SKM-1 treated with dmso at 0.1 percent for 144 hours (cell line): ENCODE measurements around the gene MAPK12.
A peak's percentile ranks its signal among the peaks of the same experiment; 100 is the strongest.

Experiments
- DNase-seq: peaks from one replicate; lab custom pipeline; 2025; ENCODE audit not compliant: unreplicated experiment; lab: John Stamatoyannopoulos, UW

The MAPK12 gene

GRCh38 chr22:50261615-50262459 is at the start of gene MAPK12:
Gene MAPK12 (minus strand): TSS chr22:50261683. CDS start chr22:50261509, 174 bp downstream.
- DNase-seq, result peak; percentile 38

- no peak for DNase-seq
Measured at GRCh38 chr22:50310949-50311444, 49.5 kb upstream of the MAPK12 start.

DNA sequence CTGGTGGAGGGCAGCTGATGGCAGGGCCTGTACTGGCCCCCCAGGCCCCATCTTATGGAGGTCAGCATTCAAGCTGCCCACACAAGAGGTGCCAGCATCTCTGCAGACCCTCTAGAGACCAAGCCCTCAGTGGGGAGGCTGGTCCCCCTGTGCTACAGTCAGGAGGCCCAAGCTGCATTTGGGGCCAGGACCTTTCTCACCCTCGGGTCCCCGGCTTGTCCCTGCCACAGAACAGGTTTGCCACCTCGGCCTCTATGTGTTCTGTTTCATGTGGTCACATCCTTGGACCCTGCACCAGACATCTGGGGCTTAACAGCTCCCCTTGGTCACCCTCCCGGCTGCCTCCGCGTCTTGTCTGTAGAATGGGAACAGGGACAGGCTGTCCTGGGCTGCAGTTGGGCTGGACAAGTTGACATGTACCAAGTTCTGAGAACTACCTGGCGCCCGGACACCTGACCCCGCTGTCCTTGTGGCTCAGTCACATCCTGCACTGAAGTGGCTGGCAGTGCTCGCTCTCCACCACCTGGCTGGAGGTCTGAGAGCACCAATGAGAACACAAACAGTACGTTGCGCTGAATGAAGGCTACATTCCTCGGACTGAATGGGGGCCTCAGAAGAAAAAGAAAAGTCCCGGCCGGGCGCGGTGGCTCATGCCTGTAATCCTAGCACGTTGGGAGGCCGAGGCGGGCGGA is 48.7 kb upstream of the MAPK12 start:
- DNase-seq, result no peak

DNA sequence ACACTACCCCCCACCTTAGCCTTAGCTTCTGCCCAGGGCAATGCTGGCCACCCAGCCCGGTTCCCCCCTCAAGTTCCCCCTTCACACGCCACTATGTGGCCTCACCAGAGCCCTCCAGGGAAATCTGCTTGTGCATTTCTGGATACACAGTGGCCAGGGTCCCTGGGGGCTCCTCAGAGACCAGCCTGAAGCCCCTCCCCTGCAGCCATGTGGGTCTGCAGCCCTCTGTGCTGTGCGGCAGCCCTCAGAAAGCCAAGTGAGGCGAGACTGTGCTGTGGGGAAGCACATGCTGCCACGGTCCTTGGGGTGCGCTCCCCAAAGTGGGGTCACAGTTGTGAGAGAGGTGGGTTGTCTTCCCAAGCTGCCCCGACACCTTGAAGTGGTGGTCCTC is 48.1 kb upstream of the MAPK12 start:
- DNase-seq, result no peak

- no peak for DNase-seq
Measured at GRCh38 chr22:50308986-50309600, 47.6 kb upstream of the MAPK12 start.

DNA sequence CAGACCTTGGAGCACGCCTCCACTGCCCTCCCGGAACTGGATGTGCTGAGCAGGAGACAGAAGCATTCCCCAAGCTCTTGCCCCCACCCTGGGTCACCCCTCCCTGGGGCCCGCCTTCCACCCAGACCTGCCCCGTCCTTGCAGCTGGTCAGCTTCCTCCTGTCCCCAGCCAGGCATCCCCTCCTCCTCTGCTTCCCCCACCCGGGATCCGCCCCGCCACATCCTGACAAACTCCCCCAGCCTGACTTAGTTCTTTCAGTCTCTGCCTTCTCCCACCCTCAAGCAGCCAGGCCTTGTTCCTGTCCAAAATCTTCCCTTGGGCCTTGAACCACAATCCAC is 47.1 kb upstream of the MAPK12 start:
- peak; percentile 81 for DNase-seq

GRCh38 chr22:50307890-50308596 is 46.6 kb upstream of the MAPK12 start:
- peak; percentile 16 for DNase-seq

GRCh38 chr22:50306753-50307749 is 45.6 kb upstream of the MAPK12 start, which contains the start of gene PLXNB2:
Gene PLXNB2 (minus strand): TSS chr22:50307646. CDS start chr22:50290584, 17,062 bp downstream.
- DNase-seq, result peak; percentile 71

- peak; percentile 54 for DNase-seq
Measured at GRCh38 chr22:50305923-50306566, 44.6 kb upstream of the MAPK12 start.

DNA sequence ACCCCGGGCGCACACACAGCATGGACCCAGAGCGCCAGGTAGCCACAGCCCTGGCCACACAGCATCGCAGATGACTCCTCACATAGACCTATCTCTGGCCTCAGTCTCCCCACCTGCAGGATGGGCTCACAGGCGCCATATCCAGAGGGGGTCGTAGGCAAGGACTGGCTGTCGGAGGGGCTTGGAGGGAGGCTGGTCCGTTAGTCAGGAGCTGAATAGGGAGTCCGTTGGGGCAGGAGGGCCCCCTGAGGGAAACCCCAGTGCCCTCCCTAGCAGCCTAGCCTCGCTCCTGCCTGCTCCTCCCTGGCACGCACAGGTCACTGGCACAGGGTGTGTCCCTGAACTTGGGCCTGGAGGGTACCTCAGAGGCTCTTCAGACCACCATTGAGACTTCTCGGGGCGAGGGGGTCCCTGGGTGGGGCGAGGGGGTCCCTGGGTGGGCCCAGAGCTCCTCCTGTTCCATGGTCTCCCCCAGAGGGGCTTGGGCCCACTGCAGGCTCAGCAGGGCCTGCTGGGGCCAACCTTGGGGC is 44.0 kb upstream of the MAPK12 start:
- DNase-seq, result no peak

- DNase-seq, result peak; percentile 79
Measured at GRCh38 chr22:50304528-50305392, 43.3 kb upstream of the MAPK12 start.

DNA sequence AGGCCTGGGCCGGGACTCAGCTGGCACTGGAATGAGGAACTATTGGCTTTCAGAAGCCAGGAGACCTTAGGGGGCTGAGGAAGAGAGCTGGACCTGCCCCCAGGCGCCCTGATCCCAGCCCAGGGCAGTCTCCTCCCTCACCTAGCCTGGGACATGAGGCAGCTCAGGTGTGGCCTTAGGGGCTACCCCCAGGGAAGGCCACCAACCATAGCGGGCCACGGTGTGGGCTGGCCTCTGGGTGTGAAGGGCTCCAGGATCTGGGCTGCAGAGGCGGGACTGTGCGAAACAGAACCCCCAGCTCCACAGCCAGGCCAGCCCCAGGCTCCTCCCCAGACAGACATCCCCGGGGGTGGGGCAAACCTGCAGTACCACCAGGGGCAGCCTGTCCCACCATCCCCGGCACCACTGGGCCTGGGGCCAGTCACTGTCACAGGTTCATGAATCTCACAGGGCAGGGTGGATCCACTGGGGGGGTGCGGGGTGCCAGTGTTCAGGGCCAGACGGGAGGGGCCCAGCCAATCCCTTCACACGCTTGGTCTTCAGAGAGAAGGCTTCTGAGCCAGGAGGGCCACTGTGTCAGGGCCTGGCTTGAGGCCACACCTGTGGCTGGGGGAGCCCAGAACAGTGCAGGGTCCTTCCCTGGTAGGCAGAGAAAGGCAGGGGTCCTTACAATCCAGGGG is 42.5 kb upstream of the MAPK12 start:
- DNase-seq, result peak; percentile 26

DNA sequence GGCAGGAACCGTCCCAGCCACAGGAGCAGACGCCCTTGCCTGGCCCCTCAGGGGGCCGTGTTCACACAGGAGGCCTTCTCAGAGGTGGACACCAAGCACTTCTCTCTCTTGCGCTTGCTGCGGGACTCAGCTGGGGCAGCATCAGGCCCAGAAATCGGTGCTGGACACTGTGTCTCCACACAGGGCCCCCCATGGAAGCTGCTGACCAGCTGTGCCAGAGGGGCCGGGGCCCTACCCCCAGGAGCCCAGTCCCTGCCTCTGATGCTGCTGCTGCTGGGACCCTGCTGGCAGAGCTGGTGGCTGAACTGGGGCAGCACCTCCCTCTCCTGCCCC is 42.0 kb upstream of the MAPK12 start:
- no peak for DNase-seq

- no peak for DNase-seq
Measured at GRCh38 chr22:50302564-50302963, 41.1 kb upstream of the MAPK12 start.

DNA sequence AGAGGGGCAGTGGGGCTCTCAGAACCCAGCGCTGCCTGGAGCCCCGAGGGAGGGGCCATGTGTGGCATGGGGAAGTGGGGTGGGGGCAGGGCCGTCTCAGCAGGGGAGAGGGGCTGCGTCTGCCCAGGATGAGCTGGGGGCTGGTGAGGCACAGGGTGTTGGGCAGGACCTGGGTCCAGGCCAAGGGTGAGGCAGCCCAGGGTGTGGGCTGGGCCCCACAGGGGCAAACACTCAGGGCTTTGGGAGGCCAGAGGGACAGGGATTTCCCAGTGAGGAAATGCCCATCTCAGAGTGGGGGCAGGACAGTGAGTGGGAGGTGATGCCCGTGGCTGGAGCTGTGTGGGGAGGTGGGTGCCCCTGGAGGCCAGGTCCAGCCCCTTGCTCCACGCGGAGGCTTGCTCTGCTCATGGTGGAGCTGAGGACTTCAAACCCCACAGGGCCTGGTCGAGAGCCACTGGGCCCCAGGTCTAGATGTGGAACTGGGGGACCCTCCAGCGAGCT is 40.6 kb upstream of the MAPK12 start:
- no peak for DNase-seq

DNA sequence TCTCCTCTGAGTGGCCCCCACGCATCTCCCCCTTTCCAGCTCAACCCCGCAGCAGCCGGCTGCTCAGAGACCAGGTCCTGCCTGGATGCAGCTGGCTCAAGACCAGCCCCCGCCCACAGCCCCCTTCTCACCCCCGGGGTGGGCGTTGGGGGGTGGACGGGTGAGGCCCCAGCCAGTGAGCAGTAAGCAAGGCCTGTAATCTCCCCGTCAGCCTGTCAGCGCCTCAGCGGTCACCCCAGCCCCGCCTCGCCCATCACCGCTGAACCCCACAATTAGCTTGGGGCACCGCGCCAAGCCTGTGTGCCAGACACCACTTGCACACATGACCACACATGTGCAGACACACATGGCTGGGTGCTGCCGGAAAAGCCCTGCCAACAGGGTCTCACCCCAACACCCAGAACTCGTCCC is 40.1 kb upstream of the MAPK12 start:
- DNase-seq, result no peak

DNA sequence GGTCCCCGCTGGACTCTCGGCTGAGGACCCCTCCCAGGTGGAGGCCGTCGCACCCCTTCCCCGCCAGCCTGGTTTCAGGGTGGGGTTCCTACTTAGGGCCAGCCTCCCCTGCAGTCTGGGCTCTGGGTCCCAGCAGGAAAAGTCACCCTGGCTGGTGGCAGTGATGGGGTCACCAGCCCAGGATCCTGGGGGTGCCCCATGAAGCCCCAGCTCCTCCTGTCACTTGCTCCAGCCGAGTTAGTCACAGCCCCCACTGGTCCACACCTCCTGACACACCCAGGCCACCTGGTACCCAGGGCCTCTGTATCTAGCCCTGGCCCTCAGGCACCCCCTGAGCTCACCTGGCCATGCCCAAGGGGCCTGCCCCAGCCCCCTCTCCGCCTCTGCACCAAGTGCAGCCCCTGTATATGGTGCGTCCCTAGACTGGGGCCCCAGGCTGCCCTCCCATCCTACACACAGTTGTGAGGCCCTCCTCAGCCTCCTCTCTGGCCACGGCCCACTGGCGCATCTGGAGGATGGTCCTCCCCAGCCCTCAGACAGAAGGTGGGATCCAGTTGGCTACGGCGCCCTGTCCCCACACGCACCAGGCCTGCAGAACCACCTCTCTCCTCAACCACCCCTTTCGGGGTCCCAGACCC is 39.3 kb upstream of the MAPK12 start:
- no peak for DNase-seq
